BLaER1 treated with 17β-estradiol and CSF1 and Interleukin-3, amounts not matched to agents 10 nM and 100 nM (cell line): ENCODE results near the gene FAM135A.

Source experiments
- H3K27ac ChIP-seq, 11 experiments: shearing (Covaris generic); formaldehyde crosslinking; 2 replicates each; pipeline ENCODE4 v1.8.1; 2022
- H3K27me3 ChIP-seq, 11 experiments: shearing (Covaris generic); formaldehyde crosslinking; 2 replicates each; pipeline ENCODE4 v1.8.1; 2022
- H3K36me3 ChIP-seq, 11 experiments: shearing (Covaris generic); formaldehyde crosslinking; 2 replicates each; pipeline ENCODE4 v1.8.1; 2022
- H3K4me1 ChIP-seq, 10 experiments: shearing (Covaris generic); formaldehyde crosslinking; 2 replicates each; pipeline ENCODE4 v1.8.1; 2022
- H3K4me2 ChIP-seq, 11 experiments: shearing (Covaris generic); formaldehyde crosslinking; 2 replicates each; pipeline ENCODE4 v1.8.1; 2022
- H3K4me3 ChIP-seq, 10 experiments: shearing (Covaris generic); formaldehyde crosslinking; 2 replicates each; pipeline ENCODE4 v1.8.1; 2022
- H3K9ac ChIP-seq, 11 experiments: shearing (Covaris generic); formaldehyde crosslinking; 2 replicates each; pipeline ENCODE4 v1.8.1; 2022
- H3K9me3 ChIP-seq, 11 experiments: shearing (Covaris generic); formaldehyde crosslinking; replicated peaks in 1 of 11; 2 replicates each; pipeline ENCODE4 v1.8.1; 2022
- H4K20me1 ChIP-seq, 11 experiments: shearing (Covaris generic); formaldehyde crosslinking; 2 replicates each; pipeline ENCODE4 v1.8.1; 2022
- Cebpa-rat ChIP-seq, 11 experiments: shearing (Covaris generic); IDR thresholded peaks; 2 replicates each; pipeline ENCODE4 v1.8.1; 2022

FAM135A gene

DNA sequence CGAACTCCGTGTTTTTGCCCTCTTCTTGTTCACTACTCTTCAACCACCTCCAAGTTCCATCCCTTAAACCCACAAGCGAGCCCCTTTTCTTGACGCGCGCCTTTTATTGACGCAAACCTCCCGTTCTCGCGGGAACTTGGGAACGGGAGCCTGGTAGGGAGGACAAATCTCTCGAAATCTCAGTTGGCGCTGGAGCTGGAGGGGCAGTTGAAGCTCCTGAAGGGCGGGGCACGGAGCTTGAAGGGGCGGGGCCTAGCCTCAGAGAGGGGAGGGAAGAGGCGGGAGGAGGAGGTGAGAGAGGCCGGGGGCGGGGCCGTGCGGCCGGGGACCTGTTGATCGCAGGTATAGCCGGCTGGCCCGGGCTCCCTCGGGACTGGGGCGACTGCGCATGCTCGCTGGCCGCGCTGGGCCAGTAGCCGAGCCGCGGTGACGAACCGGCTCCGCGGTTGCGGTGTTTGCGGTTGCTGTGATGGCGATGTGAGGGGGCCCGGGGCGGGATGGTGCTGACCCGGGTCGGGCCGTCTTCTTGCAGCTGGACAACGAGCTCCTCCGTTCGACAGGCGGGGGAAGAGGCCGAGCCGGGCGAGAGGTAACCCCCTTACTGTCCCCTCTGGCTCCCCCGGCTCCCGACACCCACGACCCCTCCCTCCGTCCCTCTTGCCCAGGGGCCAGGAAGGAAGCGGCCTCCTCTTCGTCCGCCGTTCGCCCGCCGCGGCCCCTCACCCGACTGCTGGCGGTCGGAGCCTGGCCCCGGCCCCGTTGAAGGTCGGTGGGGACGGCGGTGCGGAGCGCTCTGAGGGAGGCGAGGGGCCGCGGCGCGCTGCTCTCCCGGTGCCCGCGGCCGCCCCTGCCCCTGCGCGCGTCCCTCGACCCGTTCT lies at the start of gene FAM135A:
Gene FAM135A (plus strand): TSS at position 395 of the 878 bp plus-strand sequence. CDS start 14,835 bp downstream, outside the sequence.
- H3K4me1 ChIP-seq: peaks cover 11 to 62% (median 26%) of the 10 kb centered on the region in 10 experiments
- H3K9ac ChIP-seq: peak within 1 kb of the TSS; percentile 89 to 98 (median 93)
- no peak for TF ChIP-seq Cebpa-rat (IDR thresholded peaks at IDR 0.05)
- peaks cover 0 to 23% (median 0%) of the 10 kb centered on the region in 11 experiments; a peak in 5 of 22 replicates for H4K20me1 ChIP-seq
- peaks cover 0 to 4% (median 0%) of the 10 kb centered on the region in 11 experiments; a peak in 5 of 22 replicates for H3K9me3 ChIP-seq
- H3K27me3 ChIP-seq: no peaks in the 10 kb centered on the region
- H3K4me3 ChIP-seq: peak within 1 kb of the TSS; percentile 81 to 99 (median 94)
- H3K4me2 ChIP-seq: peak within 1 kb of the TSS; percentile 68 to 88 (median 85)
- H3K27ac ChIP-seq: peak within 1 kb of the TSS; percentile 85 to 99 (median 91)
- peaks cover 13 to 23% (median 19%) of the 10 kb centered on the region in 11 experiments for H3K36me3 ChIP-seq

DNA sequence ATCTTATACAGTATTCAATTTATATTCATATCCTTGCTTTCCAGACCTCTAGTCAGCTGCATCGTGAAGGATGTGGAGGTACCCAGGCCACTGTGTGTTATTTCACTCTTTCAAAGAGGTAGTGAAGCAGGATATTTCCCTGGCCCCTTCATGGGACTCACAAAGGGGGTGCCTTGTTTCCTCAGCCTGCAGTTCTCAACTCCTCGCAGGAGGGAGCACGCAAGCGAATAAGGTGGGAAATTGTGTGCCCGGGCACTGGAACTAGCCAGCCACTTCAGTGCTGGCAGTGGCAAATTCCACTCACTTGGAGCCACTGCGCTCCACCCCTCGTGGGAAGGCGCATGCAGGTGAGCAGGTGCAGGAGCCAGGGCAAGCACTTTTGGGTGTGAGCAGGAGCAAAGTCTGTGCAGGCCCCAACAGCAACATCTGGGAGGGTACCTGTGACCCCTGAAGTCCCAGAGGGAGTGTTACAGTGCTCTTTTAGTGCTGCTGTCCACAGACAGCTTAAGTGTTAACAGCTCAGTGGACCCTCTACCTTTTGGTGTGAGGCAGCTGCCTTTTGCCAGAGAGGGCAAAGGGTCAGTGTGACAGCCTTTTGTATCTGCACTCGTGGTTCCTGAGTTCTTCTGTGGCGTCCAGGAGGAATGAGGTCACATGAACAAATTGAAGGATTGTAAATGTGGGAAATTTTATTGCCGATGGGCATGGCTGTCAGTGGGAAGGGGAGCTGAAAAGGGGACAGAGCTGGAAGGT lies 49.4 kb upstream of the FAM135A start:
- no peaks in the 10 kb centered on the region for H3K9me3 ChIP-seq
- H4K20me1 ChIP-seq: no peaks in the 10 kb centered on the region
- no peak for TF ChIP-seq Cebpa-rat (IDR thresholded peaks at IDR 0.05)
- H3K4me3 ChIP-seq: no peak overlapping the region
- no peak overlapping the region for H3K4me2 ChIP-seq
- no peaks in the 10 kb centered on the region for H3K27me3 ChIP-seq
- H3K9ac ChIP-seq: no peak overlapping the region
- no peak overlapping the region for H3K27ac ChIP-seq
- H3K4me1 ChIP-seq: peaks cover 0 to 14% (median 0%) of the 10 kb centered on the region in 10 experiments; a peak in 3 of 20 replicates
- no peaks in the 10 kb centered on the region for H3K36me3 ChIP-seq

DNA sequence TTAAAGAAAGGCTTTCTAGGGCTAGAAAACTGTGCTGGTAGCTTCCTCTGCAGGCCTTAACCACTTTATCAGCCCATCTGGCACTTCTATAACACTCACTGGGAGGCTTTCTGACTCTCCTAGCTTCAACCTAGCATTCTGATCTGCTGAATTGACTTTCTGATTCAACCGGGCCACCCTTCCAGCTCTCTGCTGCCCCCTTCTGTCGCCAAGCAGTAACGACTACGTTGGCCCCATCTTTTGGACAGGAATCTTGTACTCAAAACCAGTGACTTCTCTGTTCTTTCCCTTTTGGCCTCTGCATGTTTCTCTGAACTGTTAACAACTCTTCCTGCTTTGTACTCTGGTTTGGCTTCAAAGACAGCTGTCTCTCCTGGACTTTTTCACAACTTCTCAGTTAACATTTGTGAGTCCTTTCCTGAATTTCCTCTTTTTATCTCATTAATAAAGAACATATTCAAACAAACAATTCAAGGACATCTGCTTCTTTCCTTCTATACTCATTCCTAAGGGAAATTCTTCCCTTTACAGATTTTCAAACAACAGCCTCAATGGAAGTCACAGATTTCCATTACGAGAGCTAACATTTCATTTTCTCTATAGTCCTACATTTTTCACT lies 43.9 kb upstream of the FAM135A start:
- no peaks in the 10 kb centered on the region for H3K27me3 ChIP-seq
- H3K36me3 ChIP-seq: no peaks in the 10 kb centered on the region
- no peak overlapping the region for H3K9ac ChIP-seq
- no peaks in the 10 kb centered on the region for H4K20me1 ChIP-seq
- H3K4me1 ChIP-seq: peaks cover 0 to 18% (median 0%) of the 10 kb centered on the region in 10 experiments; a peak in 3 of 20 replicates
- H3K9me3 ChIP-seq: no peaks in the 10 kb centered on the region
- H3K4me3 ChIP-seq: no peak overlapping the region
- peak overlapping the region in 2 of 11 experiments; percentile 32 to 45; a peak in 4 of 22 replicates for H3K4me2 ChIP-seq
- H3K27ac ChIP-seq: no peak overlapping the region
- TF ChIP-seq Cebpa-rat (IDR thresholded peaks at IDR 0.05): no peak

DNA sequence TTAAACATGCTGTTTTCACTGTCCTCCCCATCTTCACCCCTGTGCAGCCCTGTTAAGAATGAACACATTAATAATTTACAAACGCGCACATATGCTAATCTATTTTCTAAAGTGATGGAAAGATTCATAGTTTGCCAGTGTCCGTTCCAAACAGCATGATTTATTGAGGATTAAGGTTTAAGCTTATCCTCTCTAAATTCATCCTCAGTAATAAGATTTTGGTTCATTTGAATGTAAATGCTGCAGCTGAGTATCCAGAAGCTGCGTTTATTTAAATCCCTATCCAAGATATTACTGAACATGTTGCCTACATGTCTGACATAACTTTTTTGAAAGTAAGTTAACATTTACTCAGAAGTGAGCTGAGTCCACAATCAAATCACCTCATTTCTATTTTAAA lies 42.8 kb upstream of the FAM135A start:
- Histone ChIP-seq H3K4me1 (peaks cover 0 to 9% (median 0%) of the 10 kb centered on the region in 10 experiments; a peak in 3 of 20 replicates), H3K36me3 (no peaks in the 10 kb centered on the region), H3K27me3 (no peaks in the 10 kb centered on the region), H4K20me1 (no peaks in the 10 kb centered on the region), H3K4me2 (no peak overlapping the region), H3K9ac (no peak overlapping the region), H3K4me3 (no peak overlapping the region), H3K27ac (no peak overlapping the region), H3K9me3 (no peaks in the 10 kb centered on the region)
- TF ChIP-seq Cebpa-rat (IDR thresholded peaks at IDR 0.05): no peak

DNA sequence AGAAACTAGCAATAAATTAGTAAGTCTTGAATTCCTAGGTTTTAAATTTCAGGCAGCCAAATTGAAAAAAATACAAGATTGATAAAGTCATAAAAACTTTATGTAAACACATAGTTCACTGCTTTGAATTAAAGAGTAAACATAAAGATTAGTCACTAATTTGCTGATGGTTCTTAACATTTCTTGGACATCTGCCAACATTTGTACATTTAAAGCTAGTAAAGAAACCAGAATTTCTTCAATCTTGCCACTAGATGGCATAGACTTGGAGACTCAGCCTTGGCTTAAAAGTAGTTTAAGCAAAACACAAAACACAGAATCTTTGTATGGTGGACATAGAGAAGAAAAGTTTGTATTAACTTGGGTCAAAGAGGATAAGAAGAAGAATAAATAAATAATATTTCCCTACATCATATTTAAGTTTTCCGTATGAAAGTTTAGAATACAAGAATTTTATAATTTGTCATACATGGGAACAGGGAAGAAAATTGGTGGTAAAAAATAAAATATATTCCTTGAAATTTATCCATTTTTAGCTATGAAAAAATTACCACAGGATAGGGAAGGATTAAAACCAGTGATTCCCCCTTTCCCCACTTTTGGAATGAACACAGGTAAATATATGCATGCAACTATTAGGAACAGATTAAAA lies 41.7 kb upstream of the FAM135A start:
- no peak overlapping the region for H3K9ac ChIP-seq
- H4K20me1 ChIP-seq: no peaks in the 10 kb centered on the region
- no peak overlapping the region for H3K27ac ChIP-seq
- TF ChIP-seq Cebpa-rat (IDR thresholded peaks at IDR 0.05): no peak
- peaks cover 0 to 7% (median 0%) of the 10 kb centered on the region in 10 experiments; a peak in 3 of 20 replicates for H3K4me1 ChIP-seq
- H3K4me3 ChIP-seq: no peak overlapping the region
- no peak overlapping the region for H3K4me2 ChIP-seq
- H3K9me3 ChIP-seq: no peaks in the 10 kb centered on the region
- H3K27me3 ChIP-seq: no peaks in the 10 kb centered on the region
- H3K36me3 ChIP-seq: no peaks in the 10 kb centered on the region

DNA sequence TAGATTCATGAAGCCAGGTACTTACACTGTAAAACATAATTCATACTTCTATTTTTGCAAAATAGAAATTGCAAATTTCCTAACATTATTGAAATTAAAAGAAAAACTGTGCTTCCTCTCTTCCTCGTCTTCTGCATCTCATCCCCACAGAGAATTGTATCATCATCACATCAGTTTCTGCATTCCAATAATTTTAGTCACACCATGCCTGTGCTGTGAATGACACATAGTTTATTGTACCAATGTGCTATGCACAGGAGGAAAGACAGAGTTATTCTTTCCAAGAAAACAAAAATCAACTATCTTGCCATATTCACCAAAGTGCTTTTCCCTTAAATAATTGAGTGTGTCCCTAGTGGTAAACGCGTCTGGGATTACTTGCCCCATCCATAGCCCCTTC lies 38.1 kb upstream of the FAM135A start:
- Histone ChIP-seq H4K20me1 (no peaks in the 10 kb centered on the region), H3K4me2 (no peak overlapping the region), H3K9ac (no peak overlapping the region), H3K4me3 (no peak overlapping the region), H3K9me3 (no peaks in the 10 kb centered on the region), H3K36me3 (no peaks in the 10 kb centered on the region), H3K27ac (no peak overlapping the region), H3K4me1 (peaks cover 0 to 6% (median 2%) of the 10 kb centered on the region in 10 experiments; a peak in 7 of 20 replicates), H3K27me3 (no peaks in the 10 kb centered on the region)
- TF ChIP-seq Cebpa-rat (IDR thresholded peaks at IDR 0.05): no peak

DNA sequence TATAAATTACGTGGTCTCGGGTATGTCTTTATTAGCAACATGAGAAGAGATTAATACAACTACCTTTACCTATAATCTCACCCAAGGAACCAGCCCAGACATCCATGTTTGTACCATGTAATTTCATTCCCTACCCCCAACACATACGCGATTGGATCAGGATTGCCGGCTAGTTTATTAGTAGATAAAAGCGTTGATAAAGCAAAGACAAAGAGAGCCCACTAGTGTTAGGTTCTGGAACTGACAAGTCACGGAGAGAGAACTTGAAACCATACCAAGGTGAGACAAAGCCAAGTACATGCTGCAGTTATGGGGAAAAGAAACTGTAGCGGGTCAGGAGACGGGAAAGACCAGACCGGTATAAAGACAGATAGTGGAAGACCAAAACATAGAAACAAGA lies 37.4 kb upstream of the FAM135A start:
- no peak overlapping the region for H3K27ac ChIP-seq
- no peak overlapping the region for H3K9ac ChIP-seq
- no peak overlapping the region for H3K4me2 ChIP-seq
- TF ChIP-seq Cebpa-rat (IDR thresholded peaks at IDR 0.05): no peak
- H3K9me3 ChIP-seq: no peaks in the 10 kb centered on the region
- no peak overlapping the region for H3K4me3 ChIP-seq
- peaks cover 0 to 12% (median 2%) of the 10 kb centered on the region in 10 experiments; a peak in 7 of 20 replicates for H3K4me1 ChIP-seq
- no peaks in the 10 kb centered on the region for H3K36me3 ChIP-seq
- no peaks in the 10 kb centered on the region for H4K20me1 ChIP-seq
- H3K27me3 ChIP-seq: no peaks in the 10 kb centered on the region

DNA sequence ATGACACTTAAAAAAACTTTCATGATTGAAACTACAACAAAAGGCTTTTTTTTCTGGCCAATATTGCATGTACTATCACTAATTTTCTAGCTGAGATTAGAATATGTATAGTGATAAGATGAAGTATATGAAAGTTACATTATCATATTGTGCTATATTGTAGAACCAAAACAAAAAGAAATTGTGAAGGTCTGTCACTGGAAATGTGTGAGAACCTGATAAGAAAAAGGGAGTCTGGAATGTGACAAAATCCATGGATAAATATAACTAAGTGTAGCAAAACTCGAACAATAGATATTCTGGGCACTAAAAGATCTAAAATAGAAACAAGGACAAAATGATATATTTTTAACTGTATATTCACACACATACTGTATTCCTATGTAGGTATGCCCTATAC lies 36.7 kb upstream of the FAM135A start:
- no peaks in the 10 kb centered on the region for H3K36me3 ChIP-seq
- no peaks in the 10 kb centered on the region for H3K9me3 ChIP-seq
- no peak for TF ChIP-seq Cebpa-rat (IDR thresholded peaks at IDR 0.05)
- no peaks in the 10 kb centered on the region for H4K20me1 ChIP-seq
- no peaks in the 10 kb centered on the region for H3K27me3 ChIP-seq
- H3K9ac ChIP-seq: no peak overlapping the region
- peaks cover 0 to 12% (median 2%) of the 10 kb centered on the region in 10 experiments; a peak in 7 of 20 replicates for H3K4me1 ChIP-seq
- no peak overlapping the region for H3K4me3 ChIP-seq
- no peak overlapping the region for H3K4me2 ChIP-seq
- no peak overlapping the region for H3K27ac ChIP-seq
